ENCODE results near the gene RIC3.

The RIC3 gene

DNA sequence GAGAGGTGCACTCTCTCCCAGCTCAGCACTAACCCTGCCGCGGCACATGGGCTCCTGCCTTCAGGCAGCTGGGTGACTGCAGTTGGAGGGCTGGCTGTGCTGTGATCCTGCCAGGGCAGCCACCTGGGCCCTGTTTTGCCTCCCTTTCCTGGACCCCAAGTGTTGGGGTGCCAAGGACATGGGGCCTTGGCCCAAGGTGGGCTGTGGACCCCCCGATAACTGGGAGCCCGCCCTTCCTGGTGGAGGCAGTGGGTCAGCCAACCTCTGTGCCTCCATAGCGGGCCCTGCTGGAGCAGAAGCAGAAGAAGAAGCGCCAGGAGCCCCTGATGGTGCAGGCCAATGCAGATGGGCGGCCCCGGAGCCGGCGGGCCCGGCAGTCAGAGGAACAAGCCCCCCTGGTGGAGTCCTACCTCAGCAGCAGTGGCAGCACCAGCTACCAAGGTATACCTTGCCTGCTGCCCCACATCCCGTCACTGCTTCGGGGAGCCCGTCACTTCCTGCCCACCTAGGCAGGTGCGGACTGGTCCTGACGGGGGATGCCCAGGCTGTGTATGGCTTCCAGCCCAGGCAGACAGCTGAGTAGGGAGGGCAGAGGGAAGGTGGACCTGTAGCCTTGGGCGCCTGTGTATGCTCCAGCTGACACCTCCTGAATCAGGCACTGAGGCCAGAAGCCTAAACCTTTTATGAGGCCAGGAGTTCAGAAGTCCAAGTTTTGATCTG is 78.9 kb downstream of the RIC3 start:
- no peak for DNase-seq (ENCODE audit: low read depth in 3 of 3)

DNA sequence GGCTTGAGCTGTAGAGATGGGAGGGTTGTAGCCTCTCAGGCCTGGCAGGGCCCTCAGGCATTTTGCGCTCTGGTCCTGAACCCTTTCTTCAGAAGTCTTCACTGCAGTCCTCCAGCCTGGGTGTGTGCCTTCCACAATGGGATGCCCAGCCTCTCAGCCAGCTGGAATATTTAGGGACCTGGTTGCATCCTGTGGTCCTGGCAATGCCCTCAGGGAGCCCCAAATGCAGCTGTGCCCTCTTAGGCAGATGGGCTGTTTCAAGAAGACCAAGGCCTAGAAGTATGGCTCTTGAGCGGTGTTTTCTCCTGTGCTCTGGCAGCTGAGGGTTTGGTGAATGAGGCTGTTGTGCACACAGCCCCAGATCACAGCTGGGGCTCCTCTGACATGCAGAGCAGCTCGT is 81.1 kb downstream of the RIC3 start:
- no peak for DNase-seq (ENCODE audit: low read depth in 3 of 3)

- no peak for DNase-seq (ENCODE audit: low read depth in 3 of 3)
Measured at GRCh38 chr11:8087185-8087584, 81.6 kb downstream of the RIC3 start.

GRCh38 chr11:8086571-8086970 is 82.3 kb downstream of the RIC3 start:
- no peak for DNase-seq (ENCODE audit: low read depth in 3 of 3)

- DNase-seq (ENCODE audit: low read depth in 3 of 3) = no peak
Measured at GRCh38 chr11:8086001-8086479, 82.8 kb downstream of the RIC3 start.

- DNase-seq (ENCODE audit: low read depth in 3 of 3) = no peak
Measured at GRCh38 chr11:8085011-8085645, 83.7 kb downstream of the RIC3 start.

DNA sequence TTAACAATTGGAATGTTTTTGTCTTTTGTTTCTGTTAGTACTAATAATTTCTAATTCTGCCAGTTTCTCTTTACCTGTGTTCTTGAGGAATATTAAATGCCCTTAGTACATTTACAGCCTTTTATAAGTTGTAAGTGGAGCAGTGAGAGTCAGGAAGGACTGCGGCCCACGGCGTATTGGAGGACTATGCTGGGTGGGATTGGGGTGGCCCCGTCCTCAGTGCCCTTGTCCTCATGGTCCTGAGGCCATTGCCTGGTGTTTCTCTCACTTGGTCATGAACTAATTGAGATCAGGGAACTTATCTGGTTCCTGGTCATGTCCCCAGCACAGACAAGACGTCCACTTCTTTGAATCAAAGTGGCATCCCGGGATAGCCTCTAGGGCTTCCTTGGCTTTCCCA is 84.5 kb downstream of the RIC3 start:
- DNase-seq (ENCODE audit: low read depth in 3 of 3) = no peak

DNA sequence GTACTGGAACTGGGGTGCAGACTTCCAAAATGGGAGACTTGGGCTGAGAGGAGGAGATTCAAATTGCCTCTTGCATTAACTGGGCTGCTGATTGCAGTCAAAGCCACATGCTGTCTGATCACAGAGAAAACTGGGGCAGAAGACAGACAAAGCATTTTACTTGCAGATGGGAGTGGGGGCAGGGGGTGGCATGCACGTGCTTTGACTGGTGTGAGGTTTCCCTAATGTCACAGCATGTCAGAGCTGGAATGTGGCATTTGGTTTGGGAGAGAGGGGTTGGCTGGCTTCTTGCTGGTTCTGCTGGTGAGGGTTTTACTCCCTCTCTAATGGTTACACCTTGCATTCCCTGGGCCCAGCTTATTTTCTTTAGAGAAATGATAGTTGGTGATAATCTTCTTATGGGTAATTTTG is 84.9 kb downstream of the RIC3 start:
- no peak for DNase-seq (ENCODE audit: low read depth in 3 of 3)

DNA sequence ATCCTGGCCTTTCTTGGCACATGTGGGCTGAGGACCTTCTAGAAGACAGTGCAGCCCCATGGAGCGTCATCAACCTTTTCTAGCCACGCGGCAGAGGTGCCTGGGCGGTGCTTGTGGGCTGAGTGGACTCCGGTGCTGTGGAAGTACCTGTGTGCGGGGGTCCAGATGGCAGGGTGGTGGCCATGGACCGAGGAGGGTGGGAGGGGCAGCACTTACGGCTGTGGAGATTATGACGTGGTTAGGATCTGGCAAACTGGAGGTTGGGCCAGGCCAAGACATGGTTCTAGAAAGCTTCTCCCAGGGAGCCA is 85.8 kb downstream of the RIC3 start:
- no peak for DNase-seq (ENCODE audit: low read depth in 3 of 3)

DNA sequence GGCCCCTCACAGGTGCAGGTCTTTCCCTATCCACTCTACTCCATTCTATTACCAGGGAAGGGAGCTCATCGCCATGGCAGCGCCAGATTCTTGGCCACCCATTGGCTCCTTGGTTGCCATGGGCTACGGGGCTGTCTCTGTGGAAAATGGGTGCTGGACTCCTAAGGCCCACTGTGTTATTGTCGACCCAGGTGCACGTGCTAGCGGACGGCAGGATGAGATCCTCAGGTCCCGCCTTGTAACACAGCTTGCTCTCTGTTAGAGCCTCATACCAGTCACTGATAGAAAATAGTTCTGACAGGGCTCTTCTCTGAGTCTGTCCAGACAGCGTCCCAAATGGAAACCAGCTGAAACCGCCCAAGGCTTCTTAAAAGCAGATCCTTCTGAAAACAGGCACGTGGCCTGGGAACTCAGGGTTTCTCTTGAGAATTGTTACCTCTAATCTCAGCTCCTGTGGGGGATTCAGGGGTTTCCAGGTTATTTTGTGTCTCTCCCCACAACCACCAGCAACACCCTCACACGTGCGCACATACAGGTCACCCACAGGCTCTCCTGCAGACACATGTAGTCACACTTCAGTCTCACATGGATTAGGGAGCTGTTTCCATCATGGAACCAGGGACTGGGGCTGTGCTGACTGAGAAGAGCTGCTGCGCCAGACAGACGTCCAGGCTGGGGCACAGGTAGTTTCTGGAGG is 86.3 kb downstream of the RIC3 start:
- no peak for DNase-seq (ENCODE audit: low read depth in 3 of 3)

DNA sequence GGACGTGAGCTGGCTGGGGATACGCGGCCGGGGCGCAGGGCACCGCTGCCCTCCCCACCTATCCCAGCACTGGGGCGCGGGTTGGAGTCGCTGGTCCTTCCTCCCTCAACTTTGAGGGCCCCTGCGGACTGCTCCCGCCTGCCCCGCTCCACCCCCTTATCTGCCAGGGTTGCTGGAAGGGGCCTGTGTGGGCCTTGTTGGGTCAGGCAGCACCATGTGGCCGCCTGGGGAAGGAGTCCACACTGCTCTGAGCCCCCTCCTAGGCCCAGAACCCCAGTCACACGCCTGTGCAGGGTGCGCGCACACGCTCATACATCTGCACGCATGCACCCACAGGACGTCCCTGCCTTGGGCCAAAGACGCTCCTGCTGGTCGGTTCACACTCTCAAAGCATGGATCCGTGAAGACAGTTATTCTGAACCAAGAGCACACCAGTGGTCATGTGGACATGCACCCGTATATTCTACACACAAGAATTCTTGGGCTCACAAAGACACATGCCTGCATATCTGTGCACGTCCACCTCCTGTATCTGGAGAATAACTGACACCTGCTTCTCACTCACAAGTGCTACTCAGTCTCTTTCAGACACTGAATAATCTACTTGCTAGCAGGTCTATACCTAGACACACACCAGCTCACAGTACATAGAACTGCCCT is 87.1 kb downstream of the RIC3 start:
- DNase-seq (ENCODE audit: low read depth in 3 of 3) = no peak

DNA sequence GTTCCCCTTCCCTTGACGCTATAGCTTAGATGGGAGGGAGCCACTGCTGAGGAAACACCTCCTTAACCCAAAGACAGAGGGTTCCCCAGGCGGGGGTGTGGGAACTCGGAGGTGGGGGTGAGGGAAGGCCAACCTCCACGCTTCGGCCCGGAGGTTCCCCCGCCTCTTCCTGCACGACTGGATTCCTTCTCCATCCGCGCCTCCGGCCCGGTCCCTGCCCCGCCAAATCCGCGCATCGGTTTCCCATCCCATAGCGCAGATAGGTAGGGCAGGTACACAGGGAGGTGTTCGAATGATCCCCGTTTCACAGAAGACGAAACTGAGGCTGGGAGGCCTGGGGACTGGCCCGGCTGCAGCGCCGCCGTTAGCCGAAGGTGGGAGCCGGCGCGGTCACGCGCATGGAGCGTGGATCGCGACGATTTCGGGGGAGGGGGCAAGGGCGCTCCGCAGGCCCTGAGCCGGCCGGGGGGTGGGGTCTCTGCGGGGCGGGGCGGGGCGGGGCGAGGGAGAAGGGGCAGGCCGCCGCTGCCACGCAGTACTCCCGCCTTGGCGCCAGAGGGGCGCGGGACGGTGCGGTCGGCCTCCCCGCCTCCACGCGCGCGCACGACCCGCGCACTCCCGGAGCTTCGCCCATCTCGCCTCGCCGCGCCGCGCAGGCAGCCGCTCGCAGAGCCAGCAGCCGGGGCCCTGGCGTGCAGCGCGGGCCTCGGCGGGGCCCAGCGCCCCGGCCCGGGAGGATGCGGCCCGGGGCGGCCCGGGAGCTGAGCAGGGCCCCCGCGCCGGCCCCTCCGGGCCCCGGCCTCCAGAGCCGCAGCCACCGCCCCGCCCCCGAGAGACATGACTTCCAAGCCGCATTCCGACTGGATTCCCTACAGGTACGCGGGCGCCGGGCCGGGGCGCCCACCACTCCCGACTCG is 87.9 kb downstream of the RIC3 start, which contains the start of gene TUB:
Gene TUB, plus strand, starts transcription at position 538 of the 917 bp plus-strand sequence. Its CDS starts 300 bp downstream, at position 838.
- DNase-seq (ENCODE audit: low read depth in 3 of 3) = no peak

- DNase-seq (ENCODE audit: low read depth in 3 of 3) = no peak
Measured at GRCh38 chr11:8080069-8080670, 88.7 kb downstream of the RIC3 start.

DNA sequence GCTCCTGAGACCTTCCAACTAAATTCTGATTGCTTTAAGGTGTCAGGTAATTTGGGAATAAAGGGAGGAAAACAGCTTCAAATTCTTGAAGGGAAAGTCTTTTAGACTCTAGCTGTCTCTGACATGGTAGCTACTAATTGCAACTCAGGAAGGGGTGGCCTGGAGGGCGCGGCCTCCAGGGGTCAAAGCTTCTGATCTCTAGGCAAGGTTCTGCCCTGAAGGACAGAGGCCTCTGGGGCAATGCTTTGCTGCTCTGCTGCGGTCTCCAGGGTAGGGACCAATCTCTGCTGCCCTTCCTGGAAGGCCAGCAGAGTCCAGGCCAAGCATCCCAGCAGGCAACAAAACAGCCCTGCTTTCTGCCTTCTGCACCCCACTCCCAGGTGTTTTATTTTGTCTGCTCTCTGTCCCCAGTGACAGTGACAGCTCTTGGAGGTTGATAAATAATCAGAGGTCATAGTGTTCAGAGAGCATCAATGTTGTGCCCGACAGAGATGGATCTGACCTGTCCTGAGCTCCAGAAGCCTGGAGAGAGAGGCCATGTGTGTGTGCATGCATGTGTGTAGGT is 89.6 kb downstream of the RIC3 start:
- no peak for DNase-seq (ENCODE audit: low read depth in 3 of 3)

DNA sequence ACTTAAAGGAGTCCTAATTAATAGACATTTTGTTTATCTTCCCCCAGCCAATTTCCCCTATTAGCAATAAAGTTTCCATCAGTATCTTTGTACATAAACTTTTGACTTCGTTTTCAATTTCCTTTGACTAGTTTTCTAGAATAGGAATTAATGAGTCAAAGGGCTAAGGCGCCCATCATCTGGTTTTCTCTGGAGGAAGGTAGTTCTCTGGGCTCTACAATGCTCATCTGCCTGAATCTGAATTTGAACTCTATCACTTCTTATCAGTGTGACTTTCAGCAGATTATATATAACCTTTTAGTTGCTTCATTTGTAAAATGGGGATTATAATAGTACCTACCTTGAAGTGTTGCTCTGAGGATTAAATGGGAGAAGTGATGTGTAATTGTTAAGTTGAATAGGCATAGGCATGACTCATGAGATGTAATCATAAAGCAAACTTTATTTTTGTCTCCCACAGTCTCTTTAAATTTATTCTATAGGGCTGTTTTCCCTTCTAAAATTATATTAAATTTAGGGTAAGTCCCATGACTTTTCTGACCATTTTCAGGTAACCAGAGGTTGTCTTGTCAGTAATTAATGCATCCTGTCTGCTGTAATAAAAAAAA is 93.6 kb downstream of the RIC3 start:
- DNase-seq (ENCODE audit: low read depth in 3 of 3) = no peak

GRCh38 chr11:8071616-8072581 is 96.9 kb downstream of the RIC3 start:
- DNase-seq (ENCODE audit: low read depth in 3 of 3) = no peak

- DNase-seq (ENCODE audit: low read depth in 3 of 3) = no peak
Measured at GRCh38 chr11:8070417-8071115, 98.3 kb downstream of the RIC3 start.

DNA sequence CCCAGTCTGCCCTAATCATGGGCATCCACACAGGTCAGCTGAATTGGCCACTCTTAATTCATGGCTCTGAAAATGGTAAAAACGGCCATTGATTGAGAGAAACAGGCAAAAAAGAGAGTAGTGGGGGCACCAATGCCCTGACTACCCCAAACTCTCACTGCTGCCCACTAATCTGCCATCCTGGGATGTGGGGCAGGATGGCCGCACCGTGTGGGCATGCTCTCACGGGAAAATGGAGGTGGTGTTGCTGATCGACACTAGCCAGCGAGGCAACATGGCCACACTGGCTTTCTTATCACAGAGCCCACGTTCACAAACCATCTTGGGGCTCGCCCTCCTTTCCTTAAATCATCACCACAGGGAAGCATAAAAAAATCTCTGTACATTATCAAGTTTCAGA is 99.1 kb downstream of the RIC3 start:
- no peak for DNase-seq (ENCODE audit: low read depth in 3 of 3)

All from stimulated activated CD4-positive, alpha-beta T cell treated with anti-CD3 and anti-CD28 coated beads, TNF-alpha, amount 100 ng/mL, for 48 hours (primary cell).